Measurements from ENCODE around the gene PCGF3. TPM values are rescaled to one million over a fixed set of nuclear protein-coding genes. Genes with fewer than 3 reads are reported as not detected.
"Not testable (repeated sequence)": the region's sequence is repeated elsewhere in the genome, so short reads cannot be mapped to it uniquely, and the experiment has no call there.

PCGF3 gene
- total RNA-seq, 1 donor from 2014 or later: 88.1 TPM

DNA sequence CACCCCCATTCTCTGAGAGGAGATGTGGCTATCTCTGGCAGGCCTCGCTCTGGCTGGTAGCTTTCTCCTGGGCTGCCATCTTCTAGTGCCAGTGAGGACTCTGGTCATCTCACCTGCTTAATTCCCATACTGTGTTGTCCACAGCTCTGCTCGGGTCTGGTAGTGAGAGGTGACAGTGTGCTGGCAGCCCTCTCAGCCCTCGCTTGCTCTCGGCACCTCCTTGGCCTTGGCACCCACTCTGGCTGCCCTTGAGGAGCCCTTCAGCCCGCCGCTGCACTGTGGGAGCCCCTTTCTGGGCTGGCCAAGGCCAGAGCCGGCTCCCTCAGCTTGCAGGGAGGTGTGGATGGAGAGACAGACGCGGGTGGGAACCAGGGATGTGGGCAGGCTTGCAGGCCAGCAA lies 67.6 kb downstream of the PCGF3 start:
- Mint-ChIP-seq H3K4me3 (no peak overlapping the region), H3K36me3 (peaks cover 41% of the 10 kb centered on the region), H3K27me3 (ENCODE audit: low read depth) (no peaks in the 10 kb centered on the region), H3K4me1 (peaks cover 8% of the 10 kb centered on the region), H3K9me3 (no peaks in the 10 kb centered on the region), H3K27ac (no peak overlapping the region)
- DNase-seq (ENCODE audit: low spot score in 2 of 2, unreplicated experiment in 2 of 2): no peak
- TF ChIP-seq, protein P1, sequence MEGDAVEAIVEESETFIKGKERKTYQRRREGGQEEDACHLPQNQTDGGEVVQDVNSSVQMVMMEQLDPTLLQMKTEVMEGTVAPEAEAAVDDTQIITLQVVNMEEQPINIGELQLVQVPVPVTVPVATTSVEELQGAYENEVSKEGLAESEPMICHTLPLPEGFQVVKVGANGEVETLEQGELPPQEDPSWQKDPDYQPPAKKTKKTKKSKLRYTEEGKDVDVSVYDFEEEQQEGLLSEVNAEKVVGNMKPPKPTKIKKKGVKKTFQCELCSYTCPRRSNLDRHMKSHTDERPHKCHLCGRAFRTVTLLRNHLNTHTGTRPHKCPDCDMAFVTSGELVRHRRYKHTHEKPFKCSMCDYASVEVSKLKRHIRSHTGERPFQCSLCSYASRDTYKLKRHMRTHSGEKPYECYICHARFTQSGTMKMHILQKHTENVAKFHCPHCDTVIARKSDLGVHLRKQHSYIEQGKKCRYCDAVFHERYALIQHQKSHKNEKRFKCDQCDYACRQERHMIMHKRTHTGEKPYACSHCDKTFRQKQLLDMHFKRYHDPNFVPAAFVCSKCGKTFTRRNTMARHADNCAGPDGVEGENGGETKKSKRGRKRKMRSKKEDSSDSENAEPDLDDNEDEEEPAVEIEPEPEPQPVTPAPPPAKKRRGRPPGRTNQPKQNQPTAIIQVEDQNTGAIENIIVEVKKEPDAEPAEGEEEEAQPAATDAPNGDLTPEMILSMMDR (IDR thresholded peaks at IDR 0.05; ENCODE audit: unreplicated experiment): no peak

DNA sequence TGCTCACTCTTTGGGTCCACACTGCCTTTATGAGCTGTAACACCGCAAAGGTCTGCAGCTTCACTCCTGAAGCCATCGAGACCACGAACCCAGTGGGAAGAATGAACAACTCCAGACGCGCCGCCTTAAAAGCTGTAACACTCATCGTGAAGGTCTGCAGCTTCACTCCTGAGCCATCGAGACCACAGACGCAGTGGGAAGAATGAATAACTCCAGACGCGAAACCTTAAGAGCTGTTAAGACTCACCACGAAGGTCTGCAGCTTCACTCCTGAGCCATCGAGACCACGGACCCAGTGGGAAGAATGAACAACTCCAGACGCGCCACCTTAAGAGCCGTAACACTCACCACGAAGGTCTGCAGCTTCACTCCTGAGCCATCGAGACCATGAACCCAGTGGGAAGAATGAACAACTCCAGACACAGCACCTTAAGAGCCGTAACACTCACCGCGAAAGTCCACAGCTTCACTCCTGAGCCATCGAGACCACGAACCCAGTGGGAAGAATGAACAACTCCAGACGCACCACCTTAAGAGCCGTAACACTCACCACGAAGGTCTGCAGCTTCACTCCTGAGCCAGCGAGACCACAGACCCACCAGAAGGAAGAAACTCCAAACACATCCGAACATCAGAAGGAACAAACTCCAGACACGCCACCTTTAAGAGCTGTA lies 68.9 kb downstream of the PCGF3 start:
- H3K4me3 Mint-ChIP-seq; DNase-seq (ENCODE audit: low spot score in 2 of 2, unreplicated experiment in 2 of 2); H3K4me1 Mint-ChIP-seq; H3K27me3 Mint-ChIP-seq (ENCODE audit: low read depth); H3K9me3 Mint-ChIP-seq; H3K27ac Mint-ChIP-seq: not testable (repeated sequence)
- peaks cover 40% of the 10 kb centered on the region for H3K36me3 Mint-ChIP-seq

DNA sequence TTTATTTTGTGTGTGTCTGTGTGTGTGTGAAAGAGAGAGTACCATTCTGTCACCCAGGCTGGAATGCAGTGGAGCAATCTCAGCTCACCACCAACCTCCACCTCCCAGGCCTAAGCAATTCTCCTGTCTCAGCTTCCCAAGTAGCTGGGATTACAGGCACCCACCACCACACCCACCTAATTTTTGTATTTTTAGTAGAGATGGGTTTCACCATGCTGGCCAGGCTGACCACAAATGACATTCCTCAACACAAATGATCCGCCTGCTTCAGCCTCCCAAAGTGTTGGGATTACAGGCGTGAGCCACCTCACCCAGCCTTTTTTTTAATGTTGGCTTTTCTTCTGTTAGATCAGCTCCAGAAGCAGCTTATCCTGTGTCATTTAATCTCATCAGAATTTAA lies 69.9 kb downstream of the PCGF3 start:
- peaks cover 18% of the 10 kb centered on the region for H3K4me1 Mint-ChIP-seq
- DNase-seq (ENCODE audit: low spot score in 2 of 2, unreplicated experiment in 2 of 2); H3K27me3 Mint-ChIP-seq (ENCODE audit: low read depth); H3K27ac Mint-ChIP-seq; H3K4me3 Mint-ChIP-seq; H3K9me3 Mint-ChIP-seq: not testable (repeated sequence)
- peaks cover 41% of the 10 kb centered on the region for H3K36me3 Mint-ChIP-seq

DNA sequence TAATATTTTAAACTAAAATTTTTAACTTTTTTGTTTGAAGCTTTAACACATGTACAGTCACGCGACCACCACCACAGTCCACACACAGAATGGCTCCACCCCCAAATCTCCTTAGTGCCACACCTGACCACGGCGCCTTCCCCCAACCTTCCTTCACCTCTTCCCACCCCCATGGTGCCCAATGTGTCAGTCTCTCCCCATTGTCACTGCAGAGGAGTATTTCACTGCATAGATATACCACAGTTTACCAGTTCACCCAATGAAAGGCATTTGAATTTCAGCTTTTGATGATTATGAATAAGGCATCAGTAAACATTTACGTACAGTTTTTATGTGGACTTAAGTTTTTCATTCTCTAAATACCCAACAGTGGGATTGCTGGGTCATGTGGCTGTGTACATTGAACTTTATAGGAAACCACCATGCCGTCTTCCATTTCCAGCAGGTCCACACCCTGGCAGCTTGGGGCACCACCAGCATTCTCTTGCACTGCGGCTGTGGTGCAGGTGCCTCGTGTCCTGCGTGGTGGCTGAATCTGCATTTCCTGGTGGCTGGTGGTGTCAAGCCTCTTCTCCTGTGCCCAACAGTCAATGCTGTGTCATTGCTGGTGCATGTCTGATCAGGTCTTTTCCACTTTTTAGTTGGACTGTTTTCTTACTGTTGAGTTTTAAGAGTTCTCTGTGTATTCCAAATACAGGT lies 71.3 kb downstream of the PCGF3 start:
- Mint-ChIP-seq H3K4me3 (no peak overlapping the region), H3K36me3 (peaks cover 43% of the 10 kb centered on the region), H3K4me1 (peaks cover 20% of the 10 kb centered on the region), H3K9me3 (no peaks in the 10 kb centered on the region), H3K27ac (peak overlapping the region; percentile 67), H3K27me3 (ENCODE audit: low read depth) (no peaks in the 10 kb centered on the region)
- TF ChIP-seq, protein P1 (IDR thresholded peaks at IDR 0.05; ENCODE audit: unreplicated experiment): no peak
- DNase-seq (ENCODE audit: low spot score in 2 of 2, unreplicated experiment in 2 of 2): no peak

DNA sequence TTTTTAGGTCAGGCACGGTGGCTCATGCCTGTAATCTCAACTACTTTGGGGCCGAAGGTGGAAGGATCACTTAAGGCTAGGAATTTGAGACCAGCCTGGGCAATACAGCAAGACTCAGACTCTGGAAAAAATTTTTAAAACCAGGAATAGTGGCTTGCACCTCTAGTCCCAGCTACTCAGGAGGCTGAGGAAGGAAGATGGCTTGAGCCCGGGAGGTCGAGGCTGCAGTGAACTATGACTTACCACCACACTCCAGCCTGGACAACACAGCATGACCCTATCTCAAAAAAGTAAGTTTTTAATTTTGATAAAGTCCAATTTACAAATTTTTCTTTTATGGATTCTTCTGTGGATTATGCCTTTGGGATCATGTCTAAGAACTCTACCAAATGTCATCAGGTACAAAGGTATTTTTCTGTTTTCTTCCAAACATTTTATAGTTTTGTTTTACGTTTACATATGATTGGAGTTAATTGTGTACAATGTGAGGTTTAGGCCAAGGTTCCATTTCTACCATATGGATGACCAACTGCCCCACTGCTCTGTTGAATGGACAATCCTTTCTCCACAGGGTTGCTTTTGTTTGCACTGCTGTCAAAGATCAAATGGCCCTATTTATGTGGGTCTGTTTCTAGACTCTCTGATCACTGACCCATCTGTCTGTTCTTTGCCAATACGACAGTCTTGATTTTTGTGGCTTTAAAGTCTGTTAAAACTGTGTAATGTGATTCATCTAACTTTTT lies 72.1 kb downstream of the PCGF3 start:
- Mint-ChIP-seq H3K4me3 (no peak overlapping the region), H3K27ac (no peak overlapping the region), H3K27me3 (ENCODE audit: low read depth) (no peaks in the 10 kb centered on the region), H3K4me1 (peaks cover 27% of the 10 kb centered on the region), H3K9me3 (no peaks in the 10 kb centered on the region), H3K36me3 (peaks cover 41% of the 10 kb centered on the region)
- DNase-seq (ENCODE audit: low spot score in 2 of 2, unreplicated experiment in 2 of 2): no peak
- TF ChIP-seq, protein P1 (IDR thresholded peaks at IDR 0.05; ENCODE audit: unreplicated experiment): no peak

DNA sequence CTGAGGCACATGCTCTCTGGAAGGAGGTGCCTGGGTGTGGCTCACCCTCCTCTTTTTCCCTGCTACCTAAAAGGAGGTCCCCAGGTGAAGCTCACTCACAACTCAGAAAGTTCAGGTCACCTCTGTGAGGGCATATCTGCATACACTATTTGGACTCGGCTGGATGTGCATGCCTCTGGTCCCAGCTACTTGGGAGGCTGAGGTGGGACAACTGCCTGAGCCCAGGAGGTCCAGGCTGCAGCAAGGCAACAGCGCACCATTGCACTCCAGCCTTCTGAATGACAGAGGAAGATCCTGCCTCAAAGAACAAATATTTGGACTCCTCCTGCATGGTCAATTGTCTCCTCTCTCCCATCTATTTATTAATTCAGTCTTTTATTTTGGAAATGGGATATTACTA lies 73.9 kb downstream of the PCGF3 start:
- peaks cover 4% of the 10 kb centered on the region for H3K27me3 Mint-ChIP-seq (ENCODE audit: low read depth)
- peak overlapping the region; percentile 83 for H3K4me3 Mint-ChIP-seq
- TF ChIP-seq, protein P1 (IDR thresholded peaks at IDR 0.05; ENCODE audit: unreplicated experiment): no peak
- DNase-seq (ENCODE audit: low spot score in 2 of 2, unreplicated experiment in 2 of 2): no peak
- peaks cover 30% of the 10 kb centered on the region for H3K4me1 Mint-ChIP-seq
- H3K9me3 Mint-ChIP-seq: no peaks in the 10 kb centered on the region
- H3K36me3 Mint-ChIP-seq: peaks cover 38% of the 10 kb centered on the region
- H3K27ac Mint-ChIP-seq: peak overlapping the region; percentile 95

DNA sequence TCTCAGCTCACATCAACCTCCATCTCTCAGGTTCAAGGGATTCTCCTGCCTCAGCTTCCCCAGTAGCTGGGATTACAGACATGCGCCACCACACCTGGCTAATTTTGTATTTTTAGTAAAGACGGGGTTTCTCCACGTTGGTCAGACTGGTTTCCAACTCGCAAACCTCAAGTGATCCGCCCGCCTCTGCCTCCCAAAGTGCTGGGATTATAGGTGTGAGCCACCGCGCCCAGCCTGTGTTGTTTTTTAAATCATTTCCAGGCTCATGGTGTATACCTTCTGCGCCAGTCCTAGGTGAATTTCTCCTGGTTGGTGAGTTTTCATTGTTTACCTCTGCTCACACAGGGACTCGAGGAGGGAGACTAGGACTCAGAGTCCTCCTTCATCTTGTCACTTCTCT lies 74.6 kb downstream of the PCGF3 start:
- peaks cover 37% of the 10 kb centered on the region for H3K4me1 Mint-ChIP-seq
- not testable (repeated sequence) for DNase-seq (ENCODE audit: low spot score in 2 of 2, unreplicated experiment in 2 of 2); H3K9me3 Mint-ChIP-seq
- peaks cover 11% of the 10 kb centered on the region for H3K27me3 Mint-ChIP-seq (ENCODE audit: low read depth)
- H3K27ac Mint-ChIP-seq: peak overlapping the region; percentile 95
- H3K4me3 Mint-ChIP-seq: peak overlapping the region; percentile 83
- H3K36me3 Mint-ChIP-seq: peaks cover 33% of the 10 kb centered on the region
